LNCAP (cell line): ENCODE results near the gene NOL4L.

Source experiments
- CTCF ChIP-seq: fragments of 450-650 bp; IDR thresholded peaks from 2 replicates; pipeline ENCODE4 v1.5.1; 2017; ENCODE audit warnings: mild to moderate bottlenecking

Gene NOL4L

DNA sequence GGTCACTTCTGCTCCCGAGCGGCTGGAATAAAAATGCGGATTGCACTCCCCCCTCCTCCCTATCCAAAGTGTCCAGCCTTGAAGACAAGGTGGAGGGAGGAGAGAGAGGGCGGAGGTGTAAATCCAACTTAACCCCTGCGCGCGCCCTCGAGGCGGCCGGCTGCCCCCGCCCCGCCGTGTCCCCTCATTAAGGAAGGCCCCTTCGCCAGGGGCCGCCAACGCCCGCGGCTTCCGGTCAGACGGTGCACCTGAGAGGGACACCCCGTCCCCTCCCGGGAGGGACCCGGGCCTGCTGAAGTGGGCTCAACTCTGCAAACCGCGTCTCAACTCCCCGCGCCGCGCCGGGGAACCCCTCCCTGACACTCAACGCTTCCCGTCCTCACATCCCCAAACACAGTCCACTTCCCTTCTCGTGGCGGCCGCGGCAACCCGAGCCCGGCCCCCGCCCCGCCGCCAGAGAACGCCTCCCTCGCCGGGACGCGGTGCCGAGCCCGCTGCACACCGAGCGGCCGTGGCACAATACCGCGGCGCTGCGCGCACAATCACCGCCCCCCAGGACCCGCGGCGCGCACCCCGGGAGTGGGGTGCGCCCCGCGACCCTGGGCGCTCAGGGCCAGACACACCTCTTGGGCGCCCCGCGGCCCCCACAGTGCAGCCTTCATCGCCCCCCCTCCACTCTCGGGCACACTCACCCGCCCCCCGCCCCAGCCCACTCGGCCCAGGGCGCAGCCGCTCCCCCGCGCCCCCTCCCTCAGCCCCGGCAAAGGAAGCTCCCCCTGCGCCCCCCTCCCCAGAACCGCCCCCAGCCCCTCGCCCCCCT is 102.5 kb downstream of the NOL4L start:
- no peak for TF ChIP-seq CTCF

DNA sequence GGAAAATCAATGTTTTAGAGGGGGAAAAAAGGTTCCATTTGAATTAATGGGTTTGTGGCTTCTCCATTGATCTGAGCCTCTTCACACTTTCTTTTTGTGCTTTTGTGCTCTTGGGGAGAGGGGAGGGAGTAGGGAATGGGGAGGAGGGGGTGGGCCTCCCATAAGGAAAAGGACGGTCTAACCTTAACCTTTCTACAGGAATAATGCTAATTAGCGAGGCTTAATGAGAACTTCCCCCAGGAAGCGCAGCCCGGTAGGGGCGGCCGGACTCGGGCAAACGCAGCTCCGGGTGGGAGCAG is 103.0 kb downstream of the NOL4L start:
- no peak for TF ChIP-seq CTCF

- no peak for TF ChIP-seq CTCF
Measured at GRCh38 chr20:32481311-32482142, 103.6 kb downstream of the NOL4L start.

DNA sequence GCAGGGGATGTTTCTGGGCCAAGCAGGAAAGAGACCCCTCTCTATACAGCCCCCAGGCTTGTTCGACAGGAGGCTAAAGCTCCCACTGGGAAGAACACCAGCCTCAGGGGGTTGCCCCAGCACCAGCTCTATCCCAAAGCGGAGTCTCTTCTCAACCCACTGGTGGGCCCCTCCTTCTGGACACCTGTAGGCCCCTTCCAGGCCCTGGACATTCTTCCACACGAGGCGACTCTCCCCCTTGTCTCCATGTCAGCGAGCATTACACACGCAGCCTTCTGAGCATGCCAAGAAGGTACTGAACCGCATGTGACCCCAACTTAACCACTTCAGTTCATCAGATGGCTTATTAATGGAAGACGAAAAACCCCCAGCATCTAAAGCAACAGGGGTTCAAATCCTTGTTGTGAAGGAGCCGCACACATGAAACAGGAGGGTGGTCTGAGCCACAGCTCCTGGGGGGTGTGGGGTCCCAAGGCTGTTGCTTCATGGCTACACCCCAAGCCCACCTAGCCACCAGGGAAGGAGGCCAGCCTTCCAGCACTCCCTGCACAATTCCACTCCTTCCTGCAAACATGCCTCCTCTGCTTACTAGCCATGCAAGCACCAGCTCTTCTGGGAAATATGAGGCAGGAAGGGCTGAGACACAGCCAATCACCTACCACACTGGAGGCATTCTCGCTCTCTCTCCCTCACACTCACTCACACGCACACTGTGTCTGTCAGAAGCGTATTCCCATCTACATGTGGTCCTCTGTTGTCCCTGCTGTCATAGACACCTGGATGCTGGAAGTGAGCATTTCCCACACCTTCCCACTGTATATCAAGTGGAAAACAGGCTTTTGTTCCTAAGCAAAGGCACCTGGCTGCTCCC is 104.5 kb downstream of the NOL4L start:
- no peak for TF ChIP-seq CTCF

DNA sequence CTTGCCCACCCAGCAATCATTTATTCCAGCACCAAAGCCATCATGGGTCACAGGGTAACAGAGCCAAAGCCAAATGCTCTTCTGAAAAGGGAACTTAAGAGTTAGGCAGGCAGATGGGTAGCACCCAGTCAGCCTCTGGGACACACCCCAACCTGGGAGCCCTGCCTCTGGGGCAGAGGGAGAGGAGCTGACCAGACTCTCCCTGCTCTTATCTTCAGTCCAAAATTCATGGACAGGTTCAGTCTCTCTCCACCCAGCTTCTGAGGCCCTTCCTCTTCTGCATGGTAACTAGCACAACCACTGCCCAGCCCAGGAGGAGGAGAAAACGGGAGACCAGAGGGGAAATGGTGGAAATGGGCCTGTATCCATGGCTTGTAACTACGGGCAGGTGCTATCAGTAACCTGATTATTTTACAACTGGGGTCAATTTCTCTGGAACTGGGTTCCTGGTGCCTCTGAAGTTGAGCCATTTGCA is 105.4 kb downstream of the NOL4L start:
- no peak for TF ChIP-seq CTCF

DNA sequence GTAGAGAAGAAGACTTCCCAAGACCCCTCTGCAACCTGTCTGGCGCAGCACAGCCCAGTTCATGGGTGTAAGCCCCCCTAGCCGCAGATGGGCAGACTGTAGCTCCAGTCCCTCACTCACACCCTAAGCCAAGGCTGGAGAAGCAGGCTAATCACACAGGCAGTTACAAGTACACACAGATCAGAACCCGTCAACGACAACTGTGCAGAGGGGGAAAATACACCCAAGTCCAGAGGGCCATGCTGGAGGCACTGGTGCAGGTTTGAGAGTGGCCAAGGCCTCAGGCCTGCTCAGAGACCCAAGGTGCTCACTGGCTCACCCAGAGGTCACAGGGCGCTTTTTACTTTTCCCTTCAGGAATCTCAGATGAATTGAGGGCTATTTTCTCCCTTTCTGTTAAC is 106.1 kb downstream of the NOL4L start:
- TF ChIP-seq CTCF: no peak

DNA sequence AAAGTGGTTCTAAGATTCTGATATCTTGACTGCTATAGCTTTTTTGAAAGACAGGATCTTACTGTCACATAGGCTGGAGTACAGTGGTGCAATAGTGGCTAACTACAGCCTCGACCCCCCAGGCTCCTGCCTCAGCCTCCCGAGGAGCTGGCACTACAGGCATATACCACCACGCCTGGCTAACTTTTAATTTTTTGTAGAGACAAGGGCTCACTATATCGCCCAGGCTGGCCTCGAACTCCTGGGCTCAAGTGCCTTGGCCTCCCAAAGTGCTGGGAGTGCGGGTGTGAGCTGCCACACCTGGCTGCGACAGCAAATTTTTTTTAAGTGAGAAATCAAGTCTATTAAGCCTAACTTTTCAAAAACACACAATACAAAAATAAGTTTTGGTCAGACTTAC is 106.6 kb downstream of the NOL4L start:
- TF ChIP-seq CTCF: no peak
